Activated T-cell treated with anti-CD3 and anti-CD28 coated beads, Interleukin-2, amount 50 U/mL, for 1 hour (primary cell): Measurements from ENCODE around the gene RUNX2.
"Not testable (repeated sequence)": the region's sequence is repeated elsewhere in the genome, so short reads cannot be mapped to it uniquely, and the experiment has no call there.

Experiments used
- DNase-seq: peaks from one replicate; pipeline ENCODE4 v3.0.0-alpha.2; 2020

RUNX2 gene

GRCh38 chr6:45462190-45463134, 134.3 kb downstream of the RUNX2 start:
- DNase-seq = no peak

GRCh38 chr6:45464685-45465084, 136.6 kb downstream of the RUNX2 start:
- DNase-seq = no peak

- no peak for DNase-seq
These were observed 138.6 kb downstream of the RUNX2 start for GRCh38 chr6:45466686-45467085.

GRCh38 chr6:45467417-45467816, 139.3 kb downstream of the RUNX2 start:
- not testable (repeated sequence) for DNase-seq

- DNase-seq = no peak
These were observed 139.7 kb downstream of the RUNX2 start for GRCh38 chr6:45467853-45468252.

GRCh38 chr6:45469663-45470062, 141.5 kb downstream of the RUNX2 start:
- no peak for DNase-seq

- no peak for DNase-seq
These were observed 142.1 kb downstream of the RUNX2 start for GRCh38 chr6:45470131-45470738.

- DNase-seq = no peak
These were observed 144.3 kb downstream of the RUNX2 start for GRCh38 chr6:45472382-45472781.

- no peak for DNase-seq
These were observed 145.2 kb downstream of the RUNX2 start for GRCh38 chr6:45473121-45473993.

- no peak for DNase-seq
These were observed 146.2 kb downstream of the RUNX2 start for GRCh38 chr6:45474376-45474775.

GRCh38 chr6:45476341-45476740, 148.2 kb downstream of the RUNX2 start:
- no peak for DNase-seq

- DNase-seq = no peak
These were observed 149.1 kb downstream of the RUNX2 start for GRCh38 chr6:45477278-45477677.

- DNase-seq = no peak
These were observed 149.7 kb downstream of the RUNX2 start for GRCh38 chr6:45477790-45478189.

- DNase-seq = no peak
These were observed 150.1 kb downstream of the RUNX2 start for GRCh38 chr6:45478240-45478639.

- DNase-seq = no peak
These were observed 152.0 kb downstream of the RUNX2 start for GRCh38 chr6:45479834-45480751.

GRCh38 chr6:45480752-45481415, 152.8 kb downstream of the RUNX2 start:
- DNase-seq = no peak

GRCh38 chr6:45483021-45483420, 154.9 kb downstream of the RUNX2 start:
- DNase-seq = no peak

GRCh38 chr6:45483501-45483900, 155.4 kb downstream of the RUNX2 start:
- DNase-seq = no peak

GRCh38 chr6:45486736-45487135, 158.6 kb downstream of the RUNX2 start:
- DNase-seq = no peak

GRCh38 chr6:45487645-45488044, 159.5 kb downstream of the RUNX2 start:
- no peak for DNase-seq

GRCh38 chr6:45488269-45488668, 160.1 kb downstream of the RUNX2 start:
- no peak for DNase-seq

GRCh38 chr6:45488889-45489288, 160.8 kb downstream of the RUNX2 start:
- DNase-seq = no peak
